GM19238 (cell line): ENCODE results near the gene TLCD5.

ENCODE experiments used
- DNase-seq: peaks from one replicate; pipeline ENCODE4 v3.0.0; 2011; ENCODE audit warnings: low spot score; ENCODE audit not compliant: insufficient read length

Gene TLCD5

DNA sequence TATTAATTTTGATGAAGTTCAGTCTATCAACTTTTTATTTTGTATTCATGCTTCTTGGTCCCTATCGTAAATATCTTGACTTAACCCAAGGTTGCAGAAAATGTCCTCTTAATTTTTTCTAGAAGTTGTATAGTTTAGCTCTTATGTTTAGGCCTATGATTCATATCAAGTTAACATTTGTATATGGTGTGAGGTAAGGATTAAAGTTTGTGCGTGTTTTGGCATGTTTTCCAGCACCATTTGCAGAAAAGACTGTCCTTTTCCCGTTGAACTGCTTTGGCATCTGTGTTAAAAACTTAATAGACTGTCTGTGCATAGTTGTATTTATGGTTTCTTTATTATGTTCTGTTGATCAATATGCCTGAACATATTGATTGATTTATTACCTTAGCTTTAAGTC lies 53.4 kb downstream of the TLCD5 start:
- DNase-seq = no peak

GRCh38 chr11:120381401-120381800 lies 56.3 kb downstream of the TLCD5 start:
- DNase-seq = no peak
